Measurements from ENCODE around the gene MAP7D1. TPM values are rescaled to one million over a fixed set of nuclear protein-coding genes. Genes with fewer than 3 reads are reported as not detected.
A peak's percentile ranks its signal among the peaks of the same experiment; 100 is the strongest.
"Not testable (repeated sequence)": the region's sequence is repeated elsewhere in the genome, so short reads cannot be mapped to it uniquely, and the experiment has no call there.

The MAP7D1 gene
- total and polyA plus RNA-seq, 2 donors from 2014 or later = 47.5 to 78.7 TPM

DNA sequence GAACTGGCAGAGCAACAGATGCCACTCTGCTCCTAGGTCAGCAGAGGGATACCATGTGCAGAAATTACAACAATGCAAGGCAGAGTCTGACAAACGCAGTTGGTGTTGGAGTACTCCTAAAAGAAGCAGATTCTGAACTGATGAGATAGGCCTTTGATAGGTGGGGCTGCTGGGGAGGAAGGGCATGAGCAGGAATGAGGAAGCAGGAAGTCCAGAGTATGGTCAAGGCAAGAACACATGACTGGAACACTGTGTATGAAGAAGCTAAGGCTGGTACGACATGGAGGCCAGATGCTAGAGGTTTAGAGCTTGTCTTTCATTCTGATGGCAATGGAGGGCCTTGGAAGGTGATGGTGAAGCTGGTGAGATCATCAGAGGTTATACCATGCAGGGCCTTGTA, 56.8 kb downstream of the MAP7D1 start:
- no peaks in the 10 kb centered on the region for H3K27me3 ChIP-seq (ENCODE audit: control insufficient read depth, insufficient read depth, low read length)
- no peak overlapping the region for H3K27ac ChIP-seq (ENCODE audit: low read depth in 2 of 2, low read length in 2 of 2)
- intact Hi-C loops (cut with DNase I) = no loop called here
- H3K4me1 ChIP-seq (ENCODE audit: control insufficient read depth in 2 of 3, insufficient read depth in 2 of 3, low read depth in 1 of 3, low read length in 3 of 3) = peaks cover 0 to 2% (median 0%) of the 10 kb centered on the region in 3 donors
- no peak for DNase-seq
- no peak overlapping the region for H3K4me3 ChIP-seq (ENCODE audit: low read length in 3 of 3)
- no peak for FAIRE-seq
- no peaks in the 10 kb centered on the region for H3K9me3 ChIP-seq (ENCODE audit: control insufficient read depth in 2 of 3, insufficient read depth in 1 of 3, low read length in 3 of 3)
- TF ChIP-seq, protein P1, sequence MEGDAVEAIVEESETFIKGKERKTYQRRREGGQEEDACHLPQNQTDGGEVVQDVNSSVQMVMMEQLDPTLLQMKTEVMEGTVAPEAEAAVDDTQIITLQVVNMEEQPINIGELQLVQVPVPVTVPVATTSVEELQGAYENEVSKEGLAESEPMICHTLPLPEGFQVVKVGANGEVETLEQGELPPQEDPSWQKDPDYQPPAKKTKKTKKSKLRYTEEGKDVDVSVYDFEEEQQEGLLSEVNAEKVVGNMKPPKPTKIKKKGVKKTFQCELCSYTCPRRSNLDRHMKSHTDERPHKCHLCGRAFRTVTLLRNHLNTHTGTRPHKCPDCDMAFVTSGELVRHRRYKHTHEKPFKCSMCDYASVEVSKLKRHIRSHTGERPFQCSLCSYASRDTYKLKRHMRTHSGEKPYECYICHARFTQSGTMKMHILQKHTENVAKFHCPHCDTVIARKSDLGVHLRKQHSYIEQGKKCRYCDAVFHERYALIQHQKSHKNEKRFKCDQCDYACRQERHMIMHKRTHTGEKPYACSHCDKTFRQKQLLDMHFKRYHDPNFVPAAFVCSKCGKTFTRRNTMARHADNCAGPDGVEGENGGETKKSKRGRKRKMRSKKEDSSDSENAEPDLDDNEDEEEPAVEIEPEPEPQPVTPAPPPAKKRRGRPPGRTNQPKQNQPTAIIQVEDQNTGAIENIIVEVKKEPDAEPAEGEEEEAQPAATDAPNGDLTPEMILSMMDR (IDR thresholded peaks at IDR 0.05; ENCODE audit: borderline replicate concordance, extremely low read depth, insufficient read depth) = no peak
- no peaks in the 10 kb centered on the region for H3K36me3 ChIP-seq (ENCODE audit: control insufficient read depth in 2 of 3, insufficient read depth in 3 of 3, low read length in 3 of 3)
- no peak overlapping the region for H3K9ac ChIP-seq (ENCODE audit: low read length in 3 of 3)

DNA sequence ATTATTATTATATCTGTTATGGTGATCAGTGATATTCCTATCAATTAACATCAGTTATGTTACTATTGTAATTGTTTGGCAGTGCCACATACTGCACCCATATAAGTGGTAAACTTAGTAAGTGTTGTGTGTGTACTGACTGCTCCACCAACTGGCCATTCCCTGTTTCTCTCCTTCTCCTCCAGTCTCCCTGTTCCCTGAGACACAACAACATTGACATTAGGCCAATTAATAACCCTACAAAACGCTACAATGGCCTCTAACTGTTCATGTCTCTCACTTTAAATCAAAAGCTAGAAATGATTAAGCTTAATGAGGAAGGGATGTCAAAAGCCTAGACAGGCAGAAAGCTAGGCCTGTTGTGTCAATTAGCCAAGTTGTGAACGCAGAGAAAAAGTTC, 61.7 kb downstream of the MAP7D1 start:
- no peak overlapping the region for H3K9ac ChIP-seq (ENCODE audit: low read length in 3 of 3)
- FAIRE-seq (no peak), DNase-seq (peak in 1 of 5 donors; percentile 31)
- TF ChIP-seq, protein P1 (IDR thresholded peaks at IDR 0.05; ENCODE audit: borderline replicate concordance, extremely low read depth, insufficient read depth) = no peak
- peaks cover 0 to 2% (median 0%) of the 10 kb centered on the region in 3 donors for H3K4me1 ChIP-seq (ENCODE audit: control insufficient read depth in 2 of 3, insufficient read depth in 2 of 3, low read depth in 1 of 3, low read length in 3 of 3)
- intact Hi-C loops (cut with DNase I) = no loop called here
- H3K36me3 ChIP-seq (ENCODE audit: control insufficient read depth in 2 of 3, insufficient read depth in 3 of 3, low read length in 3 of 3) = no peaks in the 10 kb centered on the region
- H3K27me3 ChIP-seq (ENCODE audit: control insufficient read depth, insufficient read depth, low read length) = no peaks in the 10 kb centered on the region
- H3K27ac ChIP-seq (ENCODE audit: low read depth in 2 of 2, low read length in 2 of 2) = no peak overlapping the region
- H3K9me3 ChIP-seq (ENCODE audit: control insufficient read depth in 2 of 3, insufficient read depth in 1 of 3, low read length in 3 of 3) = no peaks in the 10 kb centered on the region
- H3K4me3 ChIP-seq (ENCODE audit: low read length in 3 of 3) = no peak overlapping the region

DNA sequence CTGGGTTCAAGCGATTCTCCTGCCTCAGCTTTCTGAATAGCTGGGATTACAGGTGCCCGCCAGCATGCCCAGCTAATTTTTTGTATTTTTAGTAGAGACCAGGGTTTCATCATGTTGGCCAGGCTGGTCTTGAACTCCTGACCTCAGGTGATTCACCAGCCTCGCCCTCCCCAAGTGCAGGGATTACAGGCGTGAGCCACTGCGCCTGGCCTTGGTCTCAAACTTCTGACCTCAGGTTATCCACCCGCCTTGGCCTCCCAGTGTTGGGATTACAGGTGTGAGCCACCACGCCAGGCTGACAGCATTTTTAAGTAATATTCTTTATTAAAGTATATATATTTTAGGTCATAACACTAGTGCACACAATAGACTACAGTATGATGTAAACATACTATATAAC, 65.9 kb downstream of the MAP7D1 start:
- DNase-seq; intact Hi-C loops (cut with DNase I): not testable (repeated sequence)

DNA sequence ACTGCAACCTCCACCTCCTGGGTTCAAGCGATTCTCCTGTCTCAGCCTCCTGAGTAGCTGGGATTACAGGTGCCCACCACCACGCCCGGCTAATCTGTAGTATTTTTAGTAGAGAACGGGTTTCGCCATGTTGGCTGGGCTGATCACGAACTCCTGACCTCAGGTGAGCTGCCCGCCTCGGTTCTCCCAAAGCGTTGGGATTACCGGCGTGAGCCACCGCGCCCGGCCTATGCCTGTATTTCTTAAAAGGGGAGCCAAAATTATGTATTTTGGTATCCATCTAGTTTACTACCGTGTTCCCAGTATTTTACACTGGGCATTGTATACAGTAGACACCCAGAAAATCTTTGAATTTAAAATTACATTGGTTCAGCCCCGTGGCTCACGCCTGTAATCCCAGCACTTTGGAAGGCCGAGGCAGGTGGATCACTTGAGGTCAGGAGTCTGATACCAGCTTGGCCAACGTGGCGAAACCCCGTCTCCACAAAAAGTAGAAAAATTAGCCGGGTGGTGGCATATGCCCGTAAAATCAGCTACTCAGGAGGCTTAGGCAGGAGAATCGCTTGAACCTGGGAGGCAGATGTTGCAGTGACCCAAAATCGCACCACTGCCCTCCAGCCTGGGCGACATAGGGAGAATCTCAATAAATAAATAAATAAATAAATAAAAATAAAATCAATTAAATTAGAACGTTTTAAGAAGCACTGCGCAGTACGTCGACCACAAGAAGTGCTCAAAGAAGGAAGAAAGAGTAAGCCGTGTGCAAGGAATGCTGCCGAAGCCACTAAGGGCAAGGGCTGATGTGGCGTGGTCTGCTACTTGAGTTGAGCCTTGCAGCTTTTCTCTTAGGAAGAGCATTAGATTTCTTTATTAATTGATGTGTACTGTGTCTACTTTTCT, 66.8 kb downstream of the MAP7D1 start:
- no peaks in the 10 kb centered on the region for H3K9me3 ChIP-seq (ENCODE audit: control insufficient read depth in 2 of 3, insufficient read depth in 1 of 3, low read length in 3 of 3)
- intact Hi-C loops (cut with DNase I) = no loop called here
- H3K4me3 ChIP-seq (ENCODE audit: low read length in 3 of 3) = peak overlapping the region; percentile 81 to 95 (median 91)
- no peaks in the 10 kb centered on the region for H3K27me3 ChIP-seq (ENCODE audit: control insufficient read depth, insufficient read depth, low read length)
- no peaks in the 10 kb centered on the region for H3K36me3 ChIP-seq (ENCODE audit: control insufficient read depth in 2 of 3, insufficient read depth in 3 of 3, low read length in 3 of 3)
- peaks cover 4 to 13% (median 6%) of the 10 kb centered on the region in 3 donors for H3K4me1 ChIP-seq (ENCODE audit: control insufficient read depth in 2 of 3, insufficient read depth in 2 of 3, low read depth in 1 of 3, low read length in 3 of 3)
- peak overlapping the region; percentile 94 to 95 for H3K27ac ChIP-seq (ENCODE audit: low read depth in 2 of 2, low read length in 2 of 2)
- peak overlapping the region; percentile 66 to 87 (median 82) for H3K9ac ChIP-seq (ENCODE audit: low read length in 3 of 3)
- FAIRE-seq (no peak), DNase-seq (peak in 1 of 5 donors; percentile 50)
- TF ChIP-seq, protein P1 (IDR thresholded peaks at IDR 0.05; ENCODE audit: borderline replicate concordance, extremely low read depth, insufficient read depth) = no peak

More for the DNA sequence above, 65.9 kb downstream of the MAP7D1 start:
- not testable (repeated sequence) for H3K9me3 ChIP-seq (ENCODE audit: control insufficient read depth in 2 of 3, insufficient read depth in 1 of 3, low read length in 3 of 3); H3K36me3 ChIP-seq (ENCODE audit: control insufficient read depth in 2 of 3, insufficient read depth in 3 of 3, low read length in 3 of 3); H3K4me3 ChIP-seq (ENCODE audit: low read length in 3 of 3); H3K27me3 ChIP-seq (ENCODE audit: control insufficient read depth, insufficient read depth, low read length); H3K27ac ChIP-seq (ENCODE audit: low read depth in 2 of 2, low read length in 2 of 2); H3K9ac ChIP-seq (ENCODE audit: low read length in 3 of 3); FAIRE-seq
- H3K4me1 ChIP-seq (ENCODE audit: control insufficient read depth in 2 of 3, insufficient read depth in 2 of 3, low read depth in 1 of 3, low read length in 3 of 3) = peaks cover 4 to 12% (median 6%) of the 10 kb centered on the region in 3 donors
